Upper lobe of left lung (tissue), 4 donors: ENCODE measurements around the gene FAM53A.

Source experiments
- CTCF ChIP-seq, 6 experiments: fragments of 450-650 bp in 4 of 6; fragments of 200-600 bp in 2 of 6; sonication (generic) in 2 of 6; IDR thresholded peaks; one replicate each; pipeline ENCODE4 v1.5.1; 2016 to 2019; ENCODE audit warnings: antibody characterized with exemption in 6 of 6
- POLR2A ChIP-seq, 4 donors: fragments of 450-650 bp; IDR thresholded peaks; one replicate each; pipeline ENCODE4 v1.5.1; 2016 to 2017; ENCODE audit warnings: antibody characterized with exemption in 4 of 4, mild to moderate bottlenecking in 2 of 4

DNA sequence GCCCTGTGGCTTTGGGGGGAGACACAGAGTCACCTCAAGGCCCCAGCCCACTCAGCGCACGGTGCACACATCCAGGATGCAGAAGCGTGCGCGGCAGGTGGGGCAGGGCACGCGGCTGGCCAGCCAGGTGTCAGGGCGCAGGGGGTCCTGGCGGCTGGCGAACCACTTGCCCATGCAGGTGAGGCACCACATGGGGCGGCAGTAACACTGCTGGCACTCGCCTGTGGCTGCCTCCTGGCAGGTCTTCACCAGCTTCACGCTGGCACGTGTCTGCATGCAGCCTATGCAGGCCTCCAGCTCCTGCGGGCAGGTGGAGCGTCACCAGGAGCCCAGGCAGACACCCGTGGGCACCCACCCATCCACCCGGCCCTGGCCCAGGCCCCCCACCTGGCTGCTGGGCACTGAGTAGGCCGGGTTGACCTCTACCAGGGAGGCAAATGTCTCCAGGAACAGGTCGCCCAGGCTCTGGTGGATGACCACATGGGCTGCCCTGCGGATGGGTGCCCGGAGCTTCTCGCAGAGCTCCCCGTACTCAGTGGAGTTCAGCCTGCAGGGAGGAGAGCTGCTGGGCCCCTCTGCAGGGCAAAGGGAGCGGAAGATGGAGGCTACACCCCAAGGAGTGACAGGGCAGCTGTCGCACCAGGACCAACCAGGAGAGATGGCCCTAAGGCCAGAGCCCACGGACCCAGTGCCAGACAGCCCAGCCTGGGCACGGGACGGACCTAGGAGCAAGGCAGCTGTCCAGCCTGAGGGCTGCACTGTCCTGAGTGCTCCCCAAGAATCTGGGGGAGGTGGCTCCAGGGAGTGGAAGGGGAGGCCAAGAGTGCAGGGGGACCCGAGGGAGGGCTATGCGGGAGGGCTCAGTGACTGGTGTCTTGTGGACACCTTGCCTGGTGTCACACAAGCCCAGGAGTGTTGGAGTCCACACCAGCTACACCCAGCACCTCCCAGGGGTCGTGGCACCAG, 33.3 kb upstream of the FAM53A start:
- TF ChIP-seq CTCF (IDR thresholded peaks at IDR 0.05), result no peak
- TF ChIP-seq POLR2A (IDR thresholded peaks at IDR 0.05), result no peak
